HG02870 (cell line): ENCODE results near the gene PTPRM.

Experiments
- ATAC-seq: cut with Tn5 transposase; IDR thresholded peaks from one replicate; pipeline ENCODE4 v1.9.1; 2021; ENCODE audit warnings: mild to moderate bottlenecking, moderate library complexity; ENCODE audit not compliant: unreplicated experiment

Gene PTPRM

DNA sequence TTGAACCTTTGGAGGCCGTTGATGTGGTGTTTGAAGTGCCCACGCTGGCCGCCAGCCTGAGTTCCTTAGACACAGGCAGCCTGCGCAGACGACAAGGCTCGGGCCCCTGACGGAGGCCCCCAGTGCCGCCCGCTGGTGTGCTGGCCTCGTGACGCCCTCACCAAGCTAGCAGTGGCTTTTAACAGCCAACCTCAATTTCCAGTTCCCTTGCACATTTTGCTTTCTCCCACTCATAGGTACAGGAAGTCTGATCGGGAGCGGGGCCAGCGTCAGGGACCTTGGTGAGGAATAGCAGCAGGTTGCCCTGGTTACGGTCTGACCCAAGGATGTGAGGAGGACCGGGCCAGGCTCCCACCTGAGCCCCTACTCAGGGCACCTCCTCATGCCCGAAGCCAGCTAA, 834.5 kb downstream of the PTPRM start:
- no peak for ATAC-seq

DNA sequence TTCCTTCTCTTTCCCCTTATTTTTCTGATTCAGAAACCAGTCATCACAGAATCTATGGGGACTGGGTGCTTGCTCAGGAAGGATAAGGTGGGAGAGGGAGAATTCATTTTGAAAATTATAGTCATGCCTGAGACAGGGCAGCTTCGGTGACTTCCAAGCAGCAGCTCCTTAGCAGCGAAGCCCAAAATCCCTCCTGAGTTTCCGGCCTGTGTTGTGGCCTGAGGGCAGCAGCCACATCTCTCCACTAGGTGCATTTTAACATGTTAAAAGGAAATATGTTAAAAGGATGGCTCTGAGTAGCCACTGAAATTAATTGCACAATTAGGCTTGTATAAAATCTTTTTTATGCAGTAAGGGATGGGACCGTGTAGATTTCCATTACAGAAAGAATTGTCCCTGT, 835.1 kb downstream of the PTPRM start:
- ATAC-seq: no peak

DNA sequence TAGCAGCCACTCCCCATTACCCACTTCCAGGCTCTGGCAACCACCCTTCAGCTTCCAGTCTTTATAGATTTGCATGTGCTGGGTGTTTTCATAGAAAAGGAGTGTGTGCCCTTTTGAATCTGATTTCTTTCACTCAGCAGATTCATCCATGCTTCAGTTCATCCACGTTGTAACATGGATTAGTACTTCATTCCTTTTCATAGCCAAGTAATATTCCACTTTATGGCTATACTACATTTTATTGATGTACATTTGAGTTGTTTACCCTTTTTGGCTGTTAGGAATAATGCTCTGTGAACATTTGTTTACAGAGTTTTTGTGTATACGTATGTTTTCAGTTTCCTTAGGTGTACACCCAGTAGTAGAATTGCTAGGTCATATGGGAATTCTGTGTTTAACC, 836.6 kb downstream of the PTPRM start:
- no peak for ATAC-seq

DNA sequence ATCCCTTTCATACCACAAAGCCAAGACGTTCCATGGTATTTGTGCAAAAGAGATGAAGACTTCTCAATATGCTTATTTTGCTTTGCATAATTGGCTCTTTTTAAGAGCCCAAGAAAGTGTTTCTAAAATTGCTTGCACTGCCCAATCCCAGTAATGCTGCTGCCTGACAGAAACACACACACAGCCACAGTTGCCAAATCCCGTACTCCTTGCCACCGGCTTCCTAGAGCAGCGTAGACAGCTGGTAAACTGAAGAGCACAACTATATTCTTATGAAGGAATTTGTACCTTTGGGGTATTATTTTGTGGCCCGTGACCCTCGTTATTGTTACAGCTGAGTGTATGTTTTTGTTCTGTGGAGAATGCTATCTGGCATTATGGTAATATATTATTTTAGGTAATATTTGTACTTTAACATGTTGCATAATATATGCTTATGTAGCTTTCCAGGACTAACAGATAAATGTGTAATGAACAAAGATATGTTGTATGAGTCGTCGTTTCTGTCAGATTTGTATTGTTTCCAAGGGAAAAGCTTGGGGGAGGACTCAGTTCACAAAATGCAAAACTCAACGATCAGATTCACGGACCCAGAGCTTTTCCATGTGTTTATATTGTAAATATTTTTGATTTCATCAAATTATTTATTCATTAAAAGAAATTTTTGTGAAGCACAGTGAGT, 839.2 kb downstream of the PTPRM start:
- no peak for ATAC-seq

DNA sequence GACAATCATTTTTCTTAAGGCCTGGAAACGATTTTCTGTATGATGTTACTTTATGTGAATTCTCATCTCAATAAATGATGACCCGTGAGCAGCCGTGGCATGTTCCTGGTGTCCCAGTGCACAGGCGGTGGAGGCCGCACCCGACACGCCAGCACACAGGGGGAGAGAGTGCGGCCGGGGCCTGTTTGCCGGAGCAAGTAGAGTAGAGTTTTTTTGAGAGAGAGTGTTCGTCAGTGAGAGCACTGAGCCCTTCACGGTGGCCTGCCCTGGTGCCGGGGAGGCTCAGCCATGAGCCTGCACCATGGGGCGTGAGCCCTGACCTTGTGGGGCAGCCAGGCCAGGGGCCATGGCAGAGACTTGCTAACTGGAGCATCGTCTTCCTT, 839.7 kb downstream of the PTPRM start:
- no peak for ATAC-seq

DNA sequence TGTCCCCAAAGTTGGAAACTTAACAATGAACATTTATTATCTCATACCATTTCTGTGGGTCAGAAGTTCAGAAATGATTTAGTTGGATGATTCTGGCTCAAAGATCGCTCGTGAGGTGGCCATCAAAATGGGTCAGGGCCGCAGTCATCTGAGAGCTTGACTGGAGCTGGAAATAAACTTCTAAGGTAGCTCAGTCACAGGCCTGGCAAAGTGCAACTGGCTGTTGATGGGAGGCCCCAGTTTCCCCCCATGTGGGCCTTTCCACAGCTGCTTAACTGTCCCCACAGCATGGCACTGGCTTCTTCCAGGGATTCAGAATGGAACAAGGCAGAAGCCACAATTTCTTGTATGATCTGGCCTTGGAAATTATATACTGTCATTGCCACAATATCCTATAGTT, 842.0 kb downstream of the PTPRM start:
- no peak for ATAC-seq

DNA sequence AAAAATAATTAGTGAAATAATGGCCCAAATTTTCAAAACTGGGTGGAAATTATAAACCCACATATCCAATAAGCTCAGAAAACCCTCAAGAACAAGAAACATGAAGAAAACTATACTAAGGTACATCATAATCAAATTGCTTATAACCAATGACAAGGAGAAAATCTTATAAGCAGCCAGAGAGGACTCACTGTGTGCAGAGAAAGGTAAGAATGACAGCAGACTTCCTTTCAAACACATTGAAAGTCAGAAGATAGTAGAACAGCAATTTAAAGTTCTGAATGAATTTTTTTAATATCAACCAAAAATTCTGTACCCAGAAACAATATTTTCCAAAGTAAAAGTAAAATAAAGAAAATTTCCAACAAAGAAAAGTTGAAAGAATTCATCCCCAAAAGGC, 844.4 kb downstream of the PTPRM start:
- no peak for ATAC-seq

DNA sequence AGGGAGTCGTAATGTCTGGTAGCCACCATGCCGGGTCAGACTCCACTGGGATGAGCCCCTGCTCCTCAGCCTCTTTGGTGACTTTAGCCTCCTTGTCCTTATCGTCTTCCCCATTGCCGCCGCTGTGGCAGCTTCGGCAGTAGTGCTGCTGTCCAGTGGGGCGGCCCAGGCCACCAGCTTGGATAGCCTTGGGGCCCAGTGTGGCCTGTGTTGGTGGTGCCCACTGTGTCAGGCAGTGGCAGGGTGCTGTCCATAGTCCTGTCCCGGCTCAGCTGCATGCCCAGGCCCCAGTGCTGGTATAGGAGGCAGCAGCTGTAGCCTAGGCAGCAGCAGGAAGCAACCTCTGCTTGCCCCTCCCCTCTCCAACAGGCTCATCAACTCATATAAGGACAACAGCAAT, 845.0 kb downstream of the PTPRM start:
- ATAC-seq: no peak

DNA sequence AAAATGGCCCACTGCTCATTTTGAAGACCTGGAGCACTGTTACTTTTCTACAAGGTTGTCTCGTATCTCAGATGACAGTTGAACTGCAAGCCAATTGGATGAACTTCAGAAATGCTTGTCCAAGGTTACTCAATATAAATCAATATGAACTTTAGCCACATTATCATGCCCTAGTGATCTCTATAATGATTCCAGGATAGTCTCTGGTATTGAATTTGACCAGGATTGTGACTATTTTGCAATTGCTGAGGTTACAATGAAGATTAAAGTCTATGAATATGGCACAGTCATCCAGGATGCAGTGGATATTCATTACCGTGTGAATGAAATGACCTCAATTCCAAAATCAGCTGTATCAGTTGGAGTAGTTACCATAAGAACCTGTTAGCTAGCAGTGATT, 846.1 kb downstream of the PTPRM start:
- no peak for ATAC-seq

DNA sequence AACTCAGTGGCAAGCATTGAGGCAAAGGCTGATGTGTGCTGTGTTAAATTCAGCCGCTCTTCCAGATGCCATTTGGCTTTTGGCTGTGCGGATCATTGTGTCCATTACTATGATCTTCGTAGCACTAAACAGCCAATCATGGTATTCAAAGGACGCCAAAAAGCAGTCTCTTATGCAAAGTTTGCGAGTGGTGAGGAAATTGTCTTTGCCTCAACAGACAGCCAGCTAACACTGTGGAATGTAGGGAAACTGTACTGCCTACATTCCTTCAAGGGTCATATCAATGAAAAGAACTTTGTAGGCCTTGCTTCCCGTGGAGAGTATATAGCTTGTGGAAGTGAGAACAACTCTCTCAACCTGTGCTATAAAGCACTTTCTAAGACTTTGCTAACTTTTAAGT, 846.6 kb downstream of the PTPRM start:
- ATAC-seq: no peak

DNA sequence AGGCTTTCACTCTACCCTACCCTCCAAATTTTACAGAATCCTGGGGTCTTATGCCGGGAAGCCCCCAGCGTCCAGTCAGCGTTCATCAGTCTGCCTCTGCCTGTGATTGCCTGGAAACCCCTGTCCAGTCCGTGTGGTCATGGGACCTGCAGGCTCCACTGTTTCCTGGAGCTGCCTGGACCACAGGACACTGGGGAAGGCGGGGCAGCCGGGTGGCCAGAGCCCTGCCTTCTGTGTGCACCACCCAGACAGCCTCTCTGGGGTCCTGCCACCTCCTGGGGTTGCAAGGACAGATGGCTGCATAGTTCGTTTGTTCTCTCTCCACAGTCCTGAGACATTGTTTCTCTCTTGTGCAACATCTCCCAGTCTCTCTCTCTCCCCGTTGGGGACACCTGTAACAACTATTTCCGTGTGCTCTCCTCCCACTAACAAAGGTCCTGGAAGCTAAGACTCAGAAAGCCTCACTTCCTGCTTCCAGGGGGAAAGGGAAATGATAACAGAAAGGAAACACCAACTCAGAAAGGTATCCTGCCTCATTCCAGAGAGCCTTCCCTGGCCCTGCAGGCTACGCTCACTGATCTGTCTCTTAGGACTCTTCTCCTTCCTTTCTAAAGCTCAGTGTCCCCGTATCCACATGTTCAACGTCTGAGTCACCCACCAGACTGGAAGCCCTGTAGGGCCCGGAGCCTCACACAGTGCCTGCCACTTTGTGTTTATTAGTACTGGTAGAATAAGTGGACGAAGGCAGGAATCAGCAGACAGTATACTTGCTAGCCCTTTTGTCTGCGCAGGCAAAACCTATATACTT, 849.3 kb downstream of the PTPRM start:
- ATAC-seq: no peak

DNA sequence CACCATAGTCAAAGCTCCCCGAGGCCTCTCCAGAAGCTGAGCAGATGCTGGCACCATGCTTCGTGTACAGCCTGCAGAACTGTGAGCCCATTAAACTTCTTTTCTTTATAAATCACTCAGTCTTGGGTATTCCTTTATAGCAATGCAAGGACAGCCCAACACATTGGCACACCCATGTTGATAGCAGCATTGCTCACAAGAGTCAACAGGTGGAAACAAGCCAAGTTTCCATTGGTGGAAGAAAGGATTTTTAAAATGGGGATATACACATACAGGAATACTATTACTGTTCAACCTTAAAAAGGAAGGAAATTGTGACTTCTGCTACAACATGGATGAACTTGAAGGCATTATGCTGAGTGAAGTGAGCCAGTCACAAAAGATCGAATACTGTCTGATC, 855.3 kb downstream of the PTPRM start:
- ATAC-seq: no peak

DNA sequence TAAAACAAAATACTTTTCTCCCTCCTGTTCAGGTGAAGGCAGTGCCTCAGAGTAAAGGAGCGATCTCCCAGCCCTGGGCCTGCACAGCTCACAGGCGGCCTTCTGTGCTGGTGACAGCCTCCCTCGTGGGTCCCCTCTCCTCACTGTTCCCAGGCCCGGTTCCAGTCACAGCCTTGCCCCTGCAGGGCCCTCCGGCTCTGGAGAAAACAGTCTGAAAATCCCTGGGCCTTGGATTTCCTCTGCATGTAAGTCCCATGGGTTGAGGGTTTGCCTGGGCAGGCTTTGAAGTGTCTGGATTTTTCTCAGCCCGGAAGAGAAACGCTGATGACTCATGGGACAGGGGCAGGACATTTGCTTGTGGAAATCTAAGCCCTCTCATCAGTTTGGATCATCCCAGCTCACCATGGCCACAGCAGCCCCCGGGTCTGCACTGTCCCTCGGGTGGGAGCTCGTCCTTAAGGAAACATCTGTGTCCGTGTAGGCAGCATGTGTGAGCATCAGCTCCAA, 856.0 kb downstream of the PTPRM start:
- ATAC-seq: no peak

DNA sequence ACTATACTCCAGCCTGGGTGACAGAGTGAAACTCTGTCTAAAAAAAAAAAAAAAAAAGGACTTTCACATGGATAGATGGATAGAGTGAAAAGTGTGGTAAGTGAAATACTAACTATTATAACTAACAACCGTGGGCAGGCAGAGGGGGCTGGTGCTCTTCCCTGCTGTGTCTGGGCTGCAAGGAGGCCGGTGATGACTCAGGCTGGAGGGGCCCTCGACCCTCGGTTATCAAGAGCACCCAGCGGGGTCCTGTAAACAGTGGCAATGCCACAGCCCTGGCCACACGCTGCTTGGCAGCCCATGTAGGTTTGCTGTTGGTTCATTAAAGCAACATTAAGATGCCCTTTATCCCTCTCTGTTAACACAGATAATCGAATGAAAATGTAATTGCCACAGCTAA, 857.4 kb downstream of the PTPRM start:
- ATAC-seq: no peak

DNA sequence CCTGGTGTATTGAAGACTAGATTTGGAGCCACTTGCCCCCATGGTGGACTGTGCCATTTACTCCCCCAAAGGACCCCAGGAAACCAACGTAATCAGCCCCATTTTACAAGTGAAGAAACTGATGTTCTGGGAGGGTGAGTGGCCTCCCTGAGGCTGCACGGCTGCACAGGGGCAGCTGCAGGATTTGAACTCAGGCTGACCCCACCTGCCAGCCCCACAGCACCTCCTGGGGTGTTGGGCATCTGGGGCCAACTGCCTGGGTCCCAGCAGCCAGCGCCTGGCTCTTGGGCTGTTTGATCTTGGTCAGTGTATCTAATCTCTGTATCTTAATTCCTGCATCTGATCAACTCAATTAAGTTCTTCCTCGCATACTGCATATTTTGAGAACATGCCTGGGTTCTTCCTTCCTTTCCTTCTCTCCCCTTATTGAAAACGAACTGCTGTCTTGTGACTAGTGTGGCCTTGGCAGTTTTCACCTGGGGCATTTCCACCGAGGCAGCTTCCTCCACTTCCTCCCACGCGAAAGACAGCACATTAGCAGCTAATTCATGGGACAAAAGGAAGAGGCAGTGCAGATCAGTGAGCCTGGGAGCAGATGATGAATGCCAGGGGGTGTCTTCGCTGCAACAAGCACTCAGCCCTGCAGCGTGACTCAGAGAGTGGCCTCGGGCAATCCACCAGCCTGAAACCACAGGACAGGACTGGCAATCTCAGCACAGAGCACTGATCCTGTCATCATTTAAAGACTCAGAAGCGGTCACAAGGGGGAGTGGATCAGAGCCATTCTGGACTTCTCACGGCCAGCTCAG, 858.0 kb downstream of the PTPRM start:
- ATAC-seq: no peak

DNA sequence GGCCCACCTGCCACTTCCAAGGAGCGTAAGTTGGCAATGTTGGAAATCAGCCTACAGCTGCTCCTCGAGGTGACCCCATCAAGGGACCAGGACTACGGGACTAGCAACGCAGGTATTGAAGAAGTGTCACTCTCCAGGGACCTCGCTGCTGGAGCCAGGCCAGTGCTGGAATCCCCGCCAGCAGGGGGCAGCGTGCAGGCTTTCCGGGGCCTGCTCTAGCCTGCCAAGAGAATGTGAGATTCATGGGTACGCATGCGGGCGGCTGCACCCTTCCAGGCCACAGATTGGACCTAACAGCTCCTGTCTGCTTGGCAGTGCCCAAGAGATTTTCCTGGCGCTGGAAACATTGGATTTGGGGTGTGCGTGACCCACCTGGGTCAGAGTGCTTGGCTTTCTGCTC, 859.3 kb downstream of the PTPRM start:
- no peak for ATAC-seq

DNA sequence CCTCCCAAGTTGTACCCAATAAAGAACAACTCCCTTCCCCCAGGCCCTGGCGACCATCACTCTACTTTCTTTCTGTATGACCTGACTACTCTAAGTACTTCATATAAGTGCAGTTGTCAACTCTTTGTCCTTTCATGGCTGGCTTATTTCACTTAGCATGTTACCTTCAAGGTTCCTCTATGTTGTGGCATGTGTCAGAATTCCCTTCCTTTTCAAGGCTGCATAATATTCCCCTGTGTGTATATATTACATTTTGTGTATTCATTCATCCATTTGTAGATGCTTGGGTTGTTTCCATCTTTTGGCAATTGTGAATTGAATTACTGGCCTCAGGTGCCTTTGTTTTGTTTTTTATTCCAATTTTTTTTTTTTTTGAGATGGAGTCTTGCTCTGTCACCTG, 860.2 kb downstream of the PTPRM start:
- ATAC-seq: no peak

DNA sequence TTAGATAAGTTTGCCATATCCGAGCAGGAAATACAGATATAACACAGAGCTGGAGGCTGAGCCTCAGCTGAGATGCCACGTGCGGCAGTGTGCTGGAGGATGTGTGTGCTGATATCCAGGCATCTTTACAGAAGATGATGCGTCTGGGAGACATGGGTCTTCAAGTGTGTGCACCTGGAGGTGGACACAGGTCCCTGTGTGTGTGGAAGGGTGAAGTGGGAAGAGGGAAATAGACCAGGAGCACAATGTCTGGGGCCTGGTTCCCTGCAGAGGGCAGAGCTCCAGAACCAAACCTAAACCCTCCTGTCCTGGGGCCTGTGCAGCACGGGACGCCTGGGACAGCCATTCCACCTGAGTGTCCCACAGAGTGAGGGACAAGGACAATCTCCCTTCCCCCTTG, 861.8 kb downstream of the PTPRM start:
- no peak for ATAC-seq

DNA sequence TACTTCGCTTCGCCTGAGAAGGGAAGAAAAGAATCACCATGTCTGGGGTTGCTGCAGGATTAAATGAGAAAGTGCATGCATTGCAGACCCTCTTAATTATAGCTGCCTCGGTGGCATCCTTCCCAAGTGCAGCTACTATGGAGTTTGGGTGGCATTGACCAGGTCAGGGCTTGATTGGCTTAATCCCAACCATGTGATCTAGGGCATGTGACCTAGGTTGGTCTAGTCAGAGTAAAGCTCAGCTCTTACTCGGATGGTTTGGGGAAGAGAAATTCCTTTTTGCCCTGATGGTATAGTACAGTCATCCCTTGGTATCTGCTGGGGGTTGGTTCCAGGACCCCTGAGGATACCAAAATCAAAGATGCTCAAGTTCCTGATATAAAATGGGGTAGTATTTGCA, 863.9 kb downstream of the PTPRM start:
- no peak for ATAC-seq

DNA sequence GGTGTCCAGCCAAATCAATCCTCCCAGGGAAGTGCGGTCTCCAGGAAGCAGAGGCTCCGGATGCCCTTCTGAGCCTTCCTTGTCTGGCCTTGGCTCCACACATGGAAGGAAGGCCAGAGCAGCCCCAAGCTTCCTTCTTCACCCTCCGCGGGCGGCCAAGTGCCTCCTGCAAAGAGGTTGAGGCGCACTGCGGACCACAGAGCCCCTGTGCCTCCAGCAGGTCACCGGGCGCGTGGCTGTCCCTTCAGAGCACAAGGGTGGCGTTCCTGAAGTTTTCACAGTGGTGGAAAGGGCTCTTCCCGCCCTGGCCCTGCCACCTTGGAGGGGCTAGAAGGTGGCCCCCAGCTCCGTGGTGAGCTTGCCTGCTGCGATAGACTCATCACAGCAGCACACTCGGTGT, 866.2 kb downstream of the PTPRM start:
- ATAC-seq: no peak

DNA sequence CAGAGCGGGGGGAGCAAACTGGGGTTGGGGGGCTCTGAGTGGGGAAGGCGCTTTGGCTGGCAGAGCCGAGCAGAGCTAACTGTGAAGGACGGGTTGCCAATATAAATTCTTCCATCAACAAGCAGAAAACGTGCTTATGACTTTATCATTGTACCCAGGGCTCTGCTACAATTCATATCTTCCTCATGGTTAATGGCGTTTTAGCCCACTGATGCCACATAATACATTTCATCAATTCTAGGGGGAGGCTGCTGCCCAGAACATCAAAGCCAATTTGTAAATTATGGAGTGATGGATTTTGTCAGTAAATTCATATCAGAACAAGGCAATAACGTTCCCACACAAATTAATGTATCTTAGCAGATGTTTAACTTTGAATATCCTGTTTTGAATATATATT, 866.7 kb downstream of the PTPRM start:
- ATAC-seq: no peak

DNA sequence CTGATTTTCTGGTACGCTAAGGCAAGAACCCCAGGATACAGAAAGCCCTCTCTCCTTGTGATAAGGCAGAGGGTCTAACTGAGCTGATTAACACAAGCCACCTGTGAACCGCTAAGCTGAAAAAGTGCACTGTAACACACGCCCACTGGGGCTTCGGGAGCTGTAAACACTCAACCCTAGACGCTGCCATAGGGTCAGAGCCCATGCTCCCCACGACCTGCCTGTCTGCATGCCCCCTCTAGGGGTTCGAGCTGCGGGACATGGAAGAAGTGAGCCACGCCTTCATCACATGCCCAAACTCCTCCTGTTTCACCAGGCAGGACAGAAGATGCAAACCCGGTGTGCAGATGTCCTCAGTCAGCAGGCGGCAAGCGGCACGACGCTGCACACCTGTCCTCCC, 868.3 kb downstream of the PTPRM start:
- no peak for ATAC-seq
